ENCODE data around the gene CERS3.
A peak's percentile ranks its signal among the peaks of the same experiment; 100 is the strongest.

The CERS3 gene

GRCh38 chr15:100355342-100355741 is 173.4 kb downstream of the CERS3 start:
- Histone ChIP-seq H3K9me3 (ENCODE audit: insufficient read depth, low read depth, low read length) (no peaks in the 10 kb centered on the region), H3K36me3 (ENCODE audit: insufficient read depth, low read length) (no peaks in the 10 kb centered on the region), H2AFZ (ENCODE audit: low read length) (no peak overlapping the region), H3K79me2 (ENCODE audit: insufficient read depth, low read length) (no peaks in the 10 kb centered on the region), H3K4me2 (ENCODE audit: low read depth, low read length, poor library complexity, severe bottlenecking) (no peak overlapping the region), H3K9ac (ENCODE audit: low read depth, low read length, poor library complexity, severe bottlenecking) (no peak overlapping the region), H3F3A (ENCODE audit: low read depth) (no peaks in the 10 kb centered on the region), H3K4me3 (ENCODE audit: low read length, poor library complexity, severe bottlenecking) (no peak overlapping the region), H3K27me3 (ENCODE audit: insufficient read depth, low read length, poor library complexity, severe bottlenecking) (no peaks in the 10 kb centered on the region), H3K9me2 (replicated peaks; ENCODE audit: low read depth, low read length) (no peaks in the 10 kb centered on the region), H4K20me1 (ENCODE audit: insufficient read depth, low read length, poor library complexity, severe bottlenecking) (no peaks in the 10 kb centered on the region), H3K4me1 (ENCODE audit: insufficient read depth, low read length, poor library complexity, severe bottlenecking) (peaks cover 9% of the 10 kb centered on the region)
- no peak for TF ChIP-seq CTCF (conservative IDR thresholded peaks at IDR 0.05; ENCODE audit: low read length)
- TF ChIP-seq EZH2phosphoT487 (IDR thresholded peaks at IDR 0.05; ENCODE audit: borderline replicate concordance), result no peak

GRCh38 chr15:100353449-100353848 is 175.3 kb downstream of the CERS3 start:
- H4K20me1 ChIP-seq (ENCODE audit: insufficient read depth, low read length, poor library complexity, severe bottlenecking), result no peaks in the 10 kb centered on the region
- peaks cover 13% of the 10 kb centered on the region for H3K4me1 ChIP-seq (ENCODE audit: insufficient read depth, low read length, poor library complexity, severe bottlenecking)
- no peak overlapping the region for H2AFZ ChIP-seq (ENCODE audit: low read length)
- H3K4me3 ChIP-seq (ENCODE audit: low read length, poor library complexity, severe bottlenecking), result no peak overlapping the region
- H3K27me3 ChIP-seq (ENCODE audit: insufficient read depth, low read length, poor library complexity, severe bottlenecking), result no peaks in the 10 kb centered on the region
- no peak overlapping the region for H3K9ac ChIP-seq (ENCODE audit: low read depth, low read length, poor library complexity, severe bottlenecking)
- H3K36me3 ChIP-seq (ENCODE audit: insufficient read depth, low read length), result no peaks in the 10 kb centered on the region
- no peaks in the 10 kb centered on the region for H3K79me2 ChIP-seq (ENCODE audit: insufficient read depth, low read length)
- no peak for TF ChIP-seq CTCF (conservative IDR thresholded peaks at IDR 0.05; ENCODE audit: low read length)
- no peak for TF ChIP-seq EZH2phosphoT487 (IDR thresholded peaks at IDR 0.05; ENCODE audit: borderline replicate concordance)
- no peaks in the 10 kb centered on the region for H3K9me3 ChIP-seq (ENCODE audit: insufficient read depth, low read depth, low read length)
- H3K9me2 ChIP-seq (replicated peaks; ENCODE audit: low read depth, low read length), result no peaks in the 10 kb centered on the region
- no peak overlapping the region for H3K4me2 ChIP-seq (ENCODE audit: low read depth, low read length, poor library complexity, severe bottlenecking)
- H3F3A ChIP-seq (ENCODE audit: low read depth), result no peaks in the 10 kb centered on the region

GRCh38 chr15:100350434-100351226 is 178.1 kb downstream of the CERS3 start:
- Histone ChIP-seq H3K9me2 (replicated peaks; ENCODE audit: low read depth, low read length) (no peaks in the 10 kb centered on the region), H4K20me1 (ENCODE audit: insufficient read depth, low read length, poor library complexity, severe bottlenecking) (no peaks in the 10 kb centered on the region), H3K9ac (ENCODE audit: low read depth, low read length, poor library complexity, severe bottlenecking) (no peak overlapping the region), H3K9me3 (ENCODE audit: insufficient read depth, low read depth, low read length) (no peaks in the 10 kb centered on the region), H3F3A (ENCODE audit: low read depth) (no peaks in the 10 kb centered on the region), H2AFZ (ENCODE audit: low read length) (peak overlapping the region; percentile 59; the same call in 1 of the 2 replicates), H3K36me3 (ENCODE audit: insufficient read depth, low read length) (no peaks in the 10 kb centered on the region), H3K27me3 (ENCODE audit: insufficient read depth, low read length, poor library complexity, severe bottlenecking) (no peaks in the 10 kb centered on the region), H3K4me2 (ENCODE audit: low read depth, low read length, poor library complexity, severe bottlenecking) (no peak overlapping the region), H3K79me2 (ENCODE audit: insufficient read depth, low read length) (no peaks in the 10 kb centered on the region), H3K4me1 (ENCODE audit: insufficient read depth, low read length, poor library complexity, severe bottlenecking) (peaks cover 13% of the 10 kb centered on the region), H3K4me3 (ENCODE audit: low read length, poor library complexity, severe bottlenecking) (no peak overlapping the region)
- no peak for TF ChIP-seq EZH2phosphoT487 (IDR thresholded peaks at IDR 0.05; ENCODE audit: borderline replicate concordance)
- no peak for TF ChIP-seq CTCF (conservative IDR thresholded peaks at IDR 0.05; ENCODE audit: low read length)
